Measurements from ENCODE around the gene CMBL. TPM values are rescaled to one million over a fixed set of nuclear protein-coding genes. Genes with fewer than 3 reads are reported as not detected.
"Not testable (repeated sequence)": the region's sequence is repeated elsewhere in the genome, so short reads cannot be mapped to it uniquely, and the experiment has no call there.

CMBL gene
- total RNA-seq, 2 donors from 2014 or later, result 123 to 186 TPM

DNA sequence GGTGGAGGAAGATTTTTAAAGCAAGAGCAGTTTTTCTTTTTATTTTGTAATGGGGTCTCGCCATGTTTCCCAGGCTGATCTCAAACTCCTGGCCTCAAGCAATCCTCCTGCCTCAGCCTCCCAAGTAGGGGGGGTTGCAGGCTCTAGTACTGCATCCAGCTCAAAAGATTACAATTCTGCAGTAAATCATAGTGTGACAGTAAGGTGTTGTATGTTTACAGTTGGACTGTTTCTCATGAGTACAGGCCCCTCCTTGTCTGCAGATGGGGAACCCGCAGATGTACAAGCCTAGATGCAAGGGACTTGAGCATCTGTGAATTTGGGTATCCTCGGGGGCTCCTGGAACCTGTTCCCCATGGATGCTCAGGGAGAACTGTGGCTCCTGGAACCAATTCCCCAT is 54.3 kb downstream of the CMBL start:
- Histone ChIP-seq H3K27me3 (no peaks in the 10 kb centered on the region), H3K9me3 (no peaks in the 10 kb centered on the region), H3K9ac (ENCODE audit: low read depth in 2 of 2, low read length in 2 of 2) (no peak overlapping the region), H3K36me3 (peaks cover 15% of the 10 kb centered on the region), H3K4me3 (no peak overlapping the region), H3K4me1 (peaks cover 10% of the 10 kb centered on the region), H3K27ac (no peak overlapping the region)
- TF ChIP-seq, protein P1, sequence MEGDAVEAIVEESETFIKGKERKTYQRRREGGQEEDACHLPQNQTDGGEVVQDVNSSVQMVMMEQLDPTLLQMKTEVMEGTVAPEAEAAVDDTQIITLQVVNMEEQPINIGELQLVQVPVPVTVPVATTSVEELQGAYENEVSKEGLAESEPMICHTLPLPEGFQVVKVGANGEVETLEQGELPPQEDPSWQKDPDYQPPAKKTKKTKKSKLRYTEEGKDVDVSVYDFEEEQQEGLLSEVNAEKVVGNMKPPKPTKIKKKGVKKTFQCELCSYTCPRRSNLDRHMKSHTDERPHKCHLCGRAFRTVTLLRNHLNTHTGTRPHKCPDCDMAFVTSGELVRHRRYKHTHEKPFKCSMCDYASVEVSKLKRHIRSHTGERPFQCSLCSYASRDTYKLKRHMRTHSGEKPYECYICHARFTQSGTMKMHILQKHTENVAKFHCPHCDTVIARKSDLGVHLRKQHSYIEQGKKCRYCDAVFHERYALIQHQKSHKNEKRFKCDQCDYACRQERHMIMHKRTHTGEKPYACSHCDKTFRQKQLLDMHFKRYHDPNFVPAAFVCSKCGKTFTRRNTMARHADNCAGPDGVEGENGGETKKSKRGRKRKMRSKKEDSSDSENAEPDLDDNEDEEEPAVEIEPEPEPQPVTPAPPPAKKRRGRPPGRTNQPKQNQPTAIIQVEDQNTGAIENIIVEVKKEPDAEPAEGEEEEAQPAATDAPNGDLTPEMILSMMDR (IDR thresholded peaks at IDR 0.05), result no peak
- intact Hi-C loops (cut with DNase I), result no loop called here
- DNase-seq, result no peak

DNA sequence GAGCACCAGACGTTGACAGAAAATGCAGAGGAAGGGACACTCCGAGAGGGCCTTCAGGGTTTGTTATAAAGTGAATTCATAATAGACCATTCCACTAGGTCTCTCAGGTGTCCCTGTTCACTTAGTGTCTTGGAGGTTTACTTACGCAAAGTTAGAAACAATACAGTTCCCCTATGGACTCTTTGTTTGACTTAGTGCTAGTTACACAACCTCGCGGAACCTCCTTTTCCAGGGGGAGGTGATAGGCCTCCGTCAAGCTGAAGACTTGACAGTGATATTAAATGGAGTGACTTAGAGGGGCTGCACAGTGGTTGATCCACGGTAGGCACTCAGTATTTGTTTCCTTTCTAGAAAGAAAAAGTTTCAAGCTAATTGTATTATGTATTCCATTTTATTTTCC is 56.3 kb downstream of the CMBL start:
- Histone ChIP-seq H3K9me3 (no peaks in the 10 kb centered on the region), H3K9ac (ENCODE audit: low read depth in 2 of 2, low read length in 2 of 2) (peak overlapping the region; percentile 76 to 89), H3K4me1 (peaks cover 10% of the 10 kb centered on the region), H3K27ac (no peak overlapping the region), H3K36me3 (peaks cover 3% of the 10 kb centered on the region), H3K27me3 (no peaks in the 10 kb centered on the region), H3K4me3 (peak overlapping the region; percentile 72)
- intact Hi-C loops (cut with DNase I), result no loop called here
- TF ChIP-seq, protein P1 (IDR thresholded peaks at IDR 0.05), result no peak
- no peak for DNase-seq

DNA sequence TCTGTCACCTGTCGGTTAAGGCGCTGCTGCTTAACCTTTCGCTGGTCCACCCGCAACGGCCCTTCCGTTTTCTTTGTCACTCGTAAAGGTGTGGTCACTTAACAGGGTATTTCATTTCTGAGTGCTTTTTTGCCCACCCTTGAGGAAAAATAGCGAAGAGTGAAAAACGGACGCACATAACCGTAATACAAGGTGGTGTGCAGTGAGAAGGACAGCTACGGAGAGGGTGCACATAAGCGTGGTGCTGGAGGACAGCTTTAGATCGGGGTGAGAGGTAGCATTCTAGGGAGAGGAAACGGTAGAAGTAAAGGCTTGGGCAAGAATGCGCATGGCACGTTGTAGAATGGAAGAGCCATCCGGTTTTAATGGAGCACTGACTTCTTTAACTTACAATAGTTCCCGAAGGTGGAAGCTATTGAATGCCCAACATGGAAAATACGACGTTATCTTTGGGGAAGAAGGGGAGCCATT is 56.9 kb downstream of the CMBL start:
- H3K36me3 ChIP-seq, result peaks cover 3% of the 10 kb centered on the region
- H3K27ac ChIP-seq, result peak overlapping the region; percentile 82
- H3K4me1 ChIP-seq, result peaks cover 10% of the 10 kb centered on the region
- H3K27me3 ChIP-seq, result no peaks in the 10 kb centered on the region
- TF ChIP-seq, protein P1 (IDR thresholded peaks at IDR 0.05), result no peak
- no peak for DNase-seq
- no peaks in the 10 kb centered on the region for H3K9me3 ChIP-seq
- H3K9ac ChIP-seq (ENCODE audit: low read depth in 2 of 2, low read length in 2 of 2), result peak overlapping the region; percentile 76 to 89
- peak overlapping the region; percentile 72 for H3K4me3 ChIP-seq
- intact Hi-C loops (cut with DNase I), result no loop called here

DNA sequence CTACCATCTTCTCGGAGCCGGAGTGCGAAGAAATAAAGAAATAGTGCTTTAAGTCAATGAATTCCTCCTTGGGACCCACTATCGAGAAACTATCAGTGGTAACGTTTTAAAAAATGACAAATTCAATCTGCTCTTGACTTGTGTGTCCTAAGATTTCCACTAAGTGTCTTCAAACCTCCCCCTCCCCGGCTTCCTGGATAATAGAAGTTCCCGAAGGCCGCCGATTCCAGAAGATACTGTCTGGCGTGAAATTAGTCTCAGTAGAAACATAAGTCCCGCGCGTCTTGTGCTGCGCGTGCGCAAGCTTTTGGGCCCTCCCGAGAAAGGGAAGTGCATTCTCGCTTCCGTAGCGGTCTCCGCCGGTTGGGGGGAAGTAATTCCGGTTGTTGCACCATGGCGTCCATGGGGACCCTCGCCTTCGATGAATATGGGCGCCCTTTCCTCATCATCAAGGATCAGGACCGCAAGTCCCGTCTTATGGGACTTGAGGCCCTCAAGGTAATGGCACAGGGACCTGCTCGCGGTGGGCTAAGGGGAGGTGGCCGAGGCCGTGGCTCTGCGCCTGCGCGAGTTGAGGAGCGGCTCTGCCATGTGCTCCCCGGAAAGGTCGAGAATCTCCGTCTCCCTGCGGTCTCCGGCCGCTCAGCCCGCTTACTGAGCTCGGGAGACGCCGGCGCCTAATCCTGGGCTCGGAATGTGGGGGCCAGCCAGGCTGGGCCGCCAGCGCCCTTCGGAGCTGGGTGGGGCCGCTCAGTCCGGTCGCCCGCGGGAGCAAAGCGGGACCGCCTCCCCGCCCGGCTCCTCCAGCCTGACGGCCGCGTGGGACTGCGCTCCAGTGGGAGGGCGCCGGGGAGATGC is 57.5 kb downstream of the CMBL start, which contains the start of gene CCT5:
Gene CCT5 (plus strand): TSS at position 333 of the 858 bp plus-strand sequence. CDS start 61 bp downstream, at position 394.
- peak; percentile 93 for DNase-seq
- peak within 1 kb of the TSS; percentile 72 for H3K4me3 ChIP-seq
- peak within 1 kb of the TSS; percentile 82 for H3K27ac ChIP-seq
- peaks cover 3% of the 10 kb centered on the region for H3K36me3 ChIP-seq
- no peaks in the 10 kb centered on the region for H3K9me3 ChIP-seq
- intact Hi-C loops (cut with DNase I), result no loop called here
- H3K27me3 ChIP-seq, result no peaks in the 10 kb centered on the region
- H3K9ac ChIP-seq (ENCODE audit: low read depth in 2 of 2, low read length in 2 of 2), result peak within 1 kb of the TSS; percentile 76 to 89
- H3K4me1 ChIP-seq, result peaks cover 10% of the 10 kb centered on the region
- TF ChIP-seq, protein P1 (IDR thresholded peaks at IDR 0.05), result no peak

DNA sequence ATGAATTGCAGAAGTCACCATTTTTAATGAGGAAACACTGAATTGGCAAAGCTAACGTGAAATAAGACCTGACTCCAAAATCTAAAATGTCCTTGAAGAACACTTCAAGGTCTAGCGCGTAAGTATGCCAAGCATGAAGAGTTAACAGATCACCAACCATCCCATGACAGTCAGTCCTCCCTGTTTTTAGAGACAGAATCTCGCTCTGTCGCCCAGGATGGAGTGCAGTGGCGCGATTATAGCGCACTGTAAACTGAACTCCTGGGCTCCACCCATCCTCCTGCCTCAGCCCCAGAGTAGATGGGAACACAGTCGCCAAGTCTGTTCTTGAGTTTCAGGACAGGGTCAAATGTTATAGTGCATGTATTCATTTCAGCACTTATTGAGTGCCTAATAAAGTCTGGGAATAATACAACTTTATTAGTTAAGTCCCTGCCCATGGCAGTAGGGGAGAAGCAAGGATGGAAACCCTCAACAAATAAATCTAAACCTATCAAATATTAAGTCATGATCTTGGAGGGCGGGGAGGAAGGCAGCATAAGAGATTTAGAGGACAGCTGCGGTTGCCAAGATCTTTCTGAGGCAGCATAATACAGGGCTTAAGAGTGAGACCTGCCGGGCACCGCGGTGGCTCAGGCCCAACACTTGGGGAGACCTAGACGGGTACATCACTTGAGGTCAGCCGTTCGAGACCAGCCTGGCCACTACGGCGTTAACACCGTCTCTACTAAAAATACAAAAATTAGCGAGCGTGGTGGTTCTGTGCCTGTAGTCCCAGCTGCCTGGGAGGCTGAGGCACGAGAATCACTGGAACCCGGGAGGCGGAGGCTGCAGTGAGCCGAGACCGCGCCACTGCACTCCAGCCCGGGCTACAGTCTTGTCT is 59.1 kb downstream of the CMBL start:
- H3K9me3 ChIP-seq, result no peaks in the 10 kb centered on the region
- peaks cover 10% of the 10 kb centered on the region for H3K4me1 ChIP-seq
- no peak for DNase-seq
- intact Hi-C loops (cut with DNase I), result no loop called here
- TF ChIP-seq, protein P1 (IDR thresholded peaks at IDR 0.05), result no peak
- H3K36me3 ChIP-seq, result no peaks in the 10 kb centered on the region
- H3K27me3 ChIP-seq, result no peaks in the 10 kb centered on the region
- peak overlapping the region; percentile 66 to 76 for H3K9ac ChIP-seq (ENCODE audit: low read depth in 2 of 2, low read length in 2 of 2)
- peak overlapping the region; percentile 82 for H3K27ac ChIP-seq
- H3K4me3 ChIP-seq, result peak overlapping the region; percentile 72

DNA sequence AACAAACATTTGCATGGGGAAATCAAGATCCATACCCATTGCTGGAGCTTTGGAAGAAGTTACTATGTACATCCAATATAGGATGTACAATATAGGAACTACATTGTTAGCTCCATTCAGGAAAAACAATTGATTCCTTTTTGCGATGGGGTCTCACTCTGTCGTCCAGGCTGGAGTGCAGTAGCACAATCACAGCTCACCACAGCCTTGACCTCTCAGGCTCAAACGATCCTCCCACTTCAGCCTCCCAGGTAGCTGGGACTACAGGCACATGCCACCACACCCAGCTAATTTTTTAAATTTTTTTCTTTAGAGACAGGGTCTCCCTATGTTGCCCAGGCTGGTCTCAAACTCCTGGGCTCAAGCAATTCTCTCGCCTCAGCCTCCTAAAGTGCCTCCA is 60.5 kb downstream of the CMBL start:
- H3K36me3 ChIP-seq; H3K4me3 ChIP-seq; H3K9me3 ChIP-seq; H3K27me3 ChIP-seq; H3K9ac ChIP-seq (ENCODE audit: low read depth in 2 of 2, low read length in 2 of 2); H3K4me1 ChIP-seq; H3K27ac ChIP-seq; DNase-seq; intact Hi-C loops (cut with DNase I): not testable (repeated sequence)

All from colonic mucosa (tissue), 4 donors.